ENCODE measurements around the gene PALB2.

PALB2 gene

GRCh38 chr16:23556881-23557778 is 84.0 kb downstream of the PALB2 start, which contains the start of the genes EARS2 and UBFD1:
EARS2 (minus strand) TSS chr16:23557350; CDS start chr16:23557343, 7 bp downstream.
UBFD1 (plus strand) TSS chr16:23557727; CDS start chr16:23557743, 16 bp downstream.
- H3K27ac ChIP-seq = peak within 1 kb of the TSS; percentile 90
- CTCF ChIA-PET = interaction anchor here (0.8 to 1.1 kb wide), 2 partner anchors 52 to 56 kb away, joined by 3 to 4 read pairs; no protein-coding TSS in a partner anchor
- POLR2A ChIA-PET (ENCODE audit: low non-redundant PET) = no interaction called here
- peak; percentile 92 for TF ChIP-seq CTCF (conservative IDR thresholded peaks at IDR 0.05; ENCODE audit: low read depth)
- DNase-seq (ENCODE audit: low spot score) = peak; percentile 97

- ChIA-PET POLR2A (ENCODE audit: low non-redundant PET) (no interaction called here), CTCF (interaction anchor here (0.7 to 0.9 kb wide), 2 partner anchors 10 to 75 kb away, joined by 3 read pairs; no protein-coding TSS in a partner anchor)
- H3K27ac ChIP-seq = no peak overlapping the region
- TF ChIP-seq CTCF (conservative IDR thresholded peaks at IDR 0.05; ENCODE audit: low read depth) = no peak
- DNase-seq (ENCODE audit: low spot score) = no peak
These were observed 86.6 kb downstream of the PALB2 start for GRCh38 chr16:23554536-23554935.

Measured in RWPE1 (cell line).